Endothelial cell of hepatic sinusoid (primary cell): Measurements from ENCODE around the gene GABBR2.

ENCODE experiments used
- in situ Hi-C: cut with HindIII; loops from 2 replicates; pipeline ENCODE4 v1.10.0; 2017; ENCODE audit warnings: low sequenced_read_pairs

Gene GABBR2

GRCh38 chr9:98419260-98419603 is 289.5 kb downstream of the GABBR2 start:
- in situ Hi-C loops, result no loop called here

DNA sequence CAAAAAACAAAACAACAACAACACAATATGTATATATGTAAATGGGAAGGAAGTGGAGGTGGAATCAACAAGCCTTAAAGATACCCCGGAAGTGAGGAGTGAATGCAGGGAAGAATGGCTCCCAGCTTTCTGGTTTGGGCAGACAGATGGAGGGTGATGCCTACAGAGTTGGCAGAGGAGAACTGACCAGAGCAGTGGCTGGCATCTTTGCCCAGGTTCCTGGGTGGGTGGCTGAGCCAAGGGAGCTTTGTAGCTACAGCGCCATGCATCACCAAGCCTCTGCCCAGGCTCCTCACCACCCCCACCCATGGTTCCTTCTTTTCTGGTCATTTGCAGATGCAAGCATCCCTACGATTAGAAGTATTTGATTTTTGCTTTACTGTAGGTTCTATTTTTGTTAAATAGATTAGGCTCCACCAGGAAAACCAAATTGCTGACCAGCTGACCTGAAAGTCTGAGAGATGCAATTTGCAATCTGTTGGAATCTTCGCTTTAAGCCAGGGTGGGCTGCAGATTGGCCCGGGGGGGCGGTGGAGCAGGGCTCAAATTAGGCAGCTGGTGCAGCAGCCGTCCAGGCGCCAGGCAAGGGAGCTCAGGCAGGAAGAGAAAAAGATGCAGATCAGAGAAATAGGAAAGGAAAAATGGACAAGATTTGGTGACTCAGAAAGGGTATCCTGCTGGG is 290.0 kb downstream of the GABBR2 start:
- in situ Hi-C loops, result no loop called here

- in situ Hi-C loops, result no loop called here
Measured at GRCh38 chr9:98416294-98417248, 292.2 kb downstream of the GABBR2 start.

- in situ Hi-C loops, result no loop called here
Measured at GRCh38 chr9:98415782-98416181, 293.0 kb downstream of the GABBR2 start.

GRCh38 chr9:98413084-98413483 is 295.7 kb downstream of the GABBR2 start:
- in situ Hi-C loops, result no loop called here

- in situ Hi-C loops, result no loop called here
Measured at GRCh38 chr9:98412101-98412842, 296.5 kb downstream of the GABBR2 start.

DNA sequence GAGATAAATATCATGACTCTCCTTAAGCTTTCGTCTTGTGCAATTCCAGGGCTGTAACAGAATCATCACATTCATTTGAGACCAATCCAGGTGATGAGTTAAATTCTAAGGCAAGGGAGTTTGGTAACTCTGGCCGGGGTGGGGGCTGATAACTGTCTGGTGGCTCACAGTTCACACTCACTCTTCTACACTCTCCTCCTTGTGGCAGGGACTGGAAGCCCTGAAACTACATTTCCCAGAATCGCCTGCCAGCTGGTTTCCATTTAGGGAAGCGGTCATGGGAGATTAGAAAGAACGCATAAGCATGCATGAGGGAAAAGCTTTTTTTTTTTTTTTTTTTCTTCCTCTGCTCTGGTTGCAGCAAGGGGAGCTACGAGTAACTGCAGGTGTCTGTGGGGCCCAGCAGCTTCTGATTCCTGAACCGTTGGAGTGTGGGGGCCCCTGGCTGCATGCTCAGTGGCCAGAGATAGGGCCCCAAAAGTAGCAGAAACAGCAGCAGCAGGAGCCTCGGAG is 298.5 kb downstream of the GABBR2 start:
- in situ Hi-C loops, result no loop called here

DNA sequence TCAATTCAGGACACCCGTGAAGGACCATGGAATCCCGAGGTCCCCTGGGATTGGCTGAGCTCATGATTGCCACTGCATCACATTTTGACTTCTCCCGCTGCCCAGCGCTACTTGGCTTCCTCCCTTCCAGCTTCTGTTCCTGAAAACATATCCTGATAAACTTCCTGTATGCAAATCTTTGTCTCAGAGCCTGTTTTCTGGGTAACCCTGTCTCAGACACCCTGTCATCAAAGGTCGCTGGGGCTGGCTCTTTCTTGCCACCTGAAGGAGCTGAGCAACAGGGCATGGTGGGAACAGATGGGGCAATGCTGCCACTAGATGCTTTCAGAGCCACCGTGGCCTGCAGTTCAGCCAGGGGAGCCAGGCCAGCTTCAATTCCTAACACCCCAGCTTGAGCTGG is 299.0 kb downstream of the GABBR2 start:
- in situ Hi-C loops, result loop anchor here (10.0 kb wide), 1 partner anchor 285 kb away; no protein-coding TSS in a partner anchor

GRCh38 chr9:98406469-98406868 is 302.3 kb downstream of the GABBR2 start:
- in situ Hi-C loops, result loop anchor here (10.0 kb wide), 1 partner anchor 288 kb away; no protein-coding TSS in a partner anchor

DNA sequence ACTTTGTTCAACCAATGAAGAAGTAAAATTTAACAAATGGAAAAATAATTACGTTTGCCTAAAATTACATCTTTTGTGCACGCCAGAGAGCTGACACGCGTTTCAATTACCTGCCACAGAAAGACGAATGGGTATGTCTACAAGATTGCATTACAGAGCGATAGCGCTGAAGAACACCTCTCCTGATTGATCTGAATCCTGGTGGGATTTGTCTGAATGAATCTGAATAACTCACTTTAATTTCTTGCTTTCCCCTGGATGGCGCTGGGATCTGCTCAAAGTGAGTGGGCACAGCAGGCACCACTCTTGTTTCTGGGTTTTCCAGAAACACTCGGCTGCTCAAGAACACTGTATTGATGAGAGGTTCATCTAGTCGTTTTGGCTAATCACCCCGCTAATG is 304.5 kb downstream of the GABBR2 start:
- in situ Hi-C loops, result loop anchor here (10.0 kb wide), 1 partner anchor 291 kb away; no protein-coding TSS in a partner anchor

DNA sequence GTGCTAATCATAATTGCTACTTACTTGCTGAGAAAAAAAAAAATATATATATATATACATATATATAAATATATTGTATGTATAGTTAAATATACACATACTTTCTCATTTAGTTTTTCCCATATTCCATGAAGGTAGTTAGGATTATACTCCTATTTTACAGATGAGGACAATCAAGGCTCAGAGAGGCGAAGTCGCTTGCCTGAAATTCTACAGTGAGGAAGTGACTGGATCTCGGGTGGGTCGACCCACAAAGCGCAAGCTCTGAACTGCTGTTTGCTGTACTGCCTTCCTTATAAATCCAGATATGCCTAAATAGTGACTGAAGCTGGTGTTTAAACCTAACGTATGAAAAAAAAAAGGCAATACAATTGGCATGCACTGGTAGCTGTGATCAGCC is 305.0 kb downstream of the GABBR2 start:
- in situ Hi-C loops, result loop anchor here (10.0 kb wide), 1 partner anchor 291 kb away; no protein-coding TSS in a partner anchor

GRCh38 chr9:98402019-98402840 is 306.5 kb downstream of the GABBR2 start:
- in situ Hi-C loops, result loop anchor here (10.0 kb wide), 1 partner anchor 293 kb away; no protein-coding TSS in a partner anchor

DNA sequence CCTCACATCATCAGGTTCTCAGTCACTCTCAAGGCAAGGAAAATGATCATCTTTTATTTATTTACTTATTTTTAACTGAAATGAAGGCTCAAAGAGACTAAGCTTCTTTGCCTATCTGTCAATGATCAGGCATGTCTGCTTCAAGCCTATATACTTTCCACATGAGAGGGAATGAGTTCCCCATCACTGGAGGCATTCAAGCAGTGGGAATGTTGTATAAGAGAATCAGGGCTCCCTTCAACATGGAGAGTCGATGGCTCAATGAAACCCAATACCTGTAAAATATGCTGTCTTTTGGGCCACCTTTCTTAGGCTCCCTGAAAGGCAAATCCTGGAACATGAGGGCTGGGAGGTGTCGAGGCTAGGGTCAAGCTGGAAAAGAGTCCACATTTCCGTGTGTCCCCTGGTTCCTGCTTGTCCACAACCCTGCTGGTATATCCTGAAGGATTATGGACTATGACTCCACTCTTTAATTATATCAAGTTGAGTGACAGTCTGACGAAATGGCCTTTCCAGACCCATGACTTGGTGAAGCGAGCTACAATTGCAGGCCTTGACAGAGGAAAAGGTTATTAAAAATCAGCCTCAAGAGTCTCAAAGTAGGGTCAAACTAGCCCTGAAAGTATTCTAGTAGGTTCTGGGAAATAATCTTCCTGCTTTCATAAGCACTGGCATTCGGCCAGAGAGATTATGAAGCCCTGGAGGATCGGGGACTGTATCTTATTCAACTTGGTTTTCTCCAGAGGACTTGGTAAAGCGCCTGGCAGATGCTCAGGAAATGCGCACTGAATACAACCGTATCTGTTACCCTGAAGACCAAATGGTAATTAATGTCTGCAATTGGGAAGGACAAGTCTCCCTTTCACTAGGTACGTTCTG is 307.4 kb downstream of the GABBR2 start:
- in situ Hi-C loops, result loop anchor here (10.0 kb wide), 1 partner anchor 293 kb away; no protein-coding TSS in a partner anchor

DNA sequence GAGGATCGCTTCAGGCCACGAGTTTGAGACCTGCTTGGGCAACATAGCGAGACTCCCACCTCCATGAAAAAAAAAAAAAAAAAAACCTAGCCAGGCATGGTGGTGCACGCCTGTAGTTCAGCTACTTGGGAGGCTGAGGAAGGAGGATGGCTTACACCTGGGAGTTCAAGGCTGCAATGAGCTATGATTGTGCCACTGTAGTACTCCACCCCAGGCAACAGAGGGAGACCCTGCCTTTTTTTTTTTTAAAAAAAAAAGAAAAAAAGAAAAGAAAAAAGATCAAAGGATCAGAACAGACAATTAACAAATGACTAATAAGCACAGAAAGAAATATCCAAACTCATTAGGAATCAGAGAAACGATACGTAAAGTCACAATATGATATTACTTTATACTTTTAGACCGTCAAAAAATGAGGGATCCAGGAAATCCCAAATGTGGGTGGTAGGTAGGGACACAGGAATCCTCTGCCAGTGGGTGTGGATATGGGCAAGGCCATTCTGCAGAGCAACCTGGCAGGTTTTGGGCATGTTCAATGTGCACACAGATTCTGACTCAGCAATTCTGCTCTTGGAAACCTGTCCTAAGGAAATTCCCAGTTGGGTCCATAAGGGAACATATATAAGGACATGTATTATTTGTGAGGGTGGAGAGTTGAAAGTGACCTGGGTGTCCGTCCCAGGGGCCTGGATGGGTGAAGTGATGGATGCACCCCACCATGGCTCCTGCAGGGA is 308.6 kb downstream of the GABBR2 start:
- in situ Hi-C loops, result loop anchor here (10.0 kb wide), 1 partner anchor 295 kb away; no protein-coding TSS in a partner anchor

DNA sequence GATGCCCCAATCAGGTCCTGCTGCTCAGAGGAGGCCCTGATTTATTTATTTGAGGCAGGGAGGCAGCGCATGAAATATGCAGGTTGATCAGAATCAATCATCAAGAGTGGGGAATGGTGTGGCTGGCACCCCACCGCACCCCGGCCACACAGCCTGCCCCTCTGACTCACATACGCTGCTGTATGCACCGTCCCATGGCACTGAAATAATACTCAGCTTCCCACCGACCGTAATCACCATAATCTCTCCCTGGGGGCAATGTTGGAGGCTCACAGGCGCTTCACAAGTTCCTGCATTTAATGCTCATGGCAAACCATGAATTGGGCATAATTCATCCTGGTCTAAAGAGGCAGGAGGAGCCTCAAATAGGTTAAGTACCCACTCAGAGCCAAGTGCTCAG is 312.1 kb downstream of the GABBR2 start:
- in situ Hi-C loops, result no loop called here

GRCh38 chr9:98396236-98396635 is 312.5 kb downstream of the GABBR2 start:
- in situ Hi-C loops, result no loop called here

DNA sequence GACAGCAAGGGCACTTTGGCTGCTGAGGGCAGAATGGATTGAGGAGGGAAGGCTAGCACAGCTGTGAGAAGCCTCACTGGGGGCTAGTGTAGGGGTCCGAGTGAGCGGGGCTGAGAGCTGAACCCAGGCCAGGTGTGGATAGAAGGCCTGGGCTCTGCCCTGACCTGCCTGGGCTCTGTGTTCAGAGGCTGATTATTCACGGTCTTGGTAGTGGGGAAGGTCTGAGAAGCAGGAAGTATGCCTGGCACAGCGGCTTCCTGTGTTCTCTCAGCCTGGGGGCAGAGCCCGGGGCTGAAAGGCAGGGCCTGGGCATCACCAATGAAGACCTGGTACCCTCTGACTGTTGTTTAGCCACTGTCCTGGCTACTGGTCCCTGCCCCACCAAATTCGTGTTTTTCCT is 316.9 kb downstream of the GABBR2 start:
- in situ Hi-C loops, result no loop called here

- in situ Hi-C loops, result no loop called here
Measured at GRCh38 chr9:98391406-98391805, 317.3 kb downstream of the GABBR2 start.
